Upper lobe of left lung (tissue), 6 donors: ENCODE results near the gene STAT4. TPM values are rescaled to one million over a fixed set of nuclear protein-coding genes. Genes with fewer than 3 reads are reported as not detected.

Experiments used
- ATAC-seq, 2 donors: fragments of 200-7000 bp; cut with Tn5 transposase; one replicate each; pipeline ENCODE4 v1.9.1; 2022; ENCODE audit warnings: mild to moderate bottlenecking in 2 of 2, moderate library complexity in 2 of 2; ENCODE audit not compliant: low FRiP score in 2 of 2
- DNase-seq, 2 donors: peaks; one replicate each; pipeline ENCODE4 v3.0.0-alpha.2; 2019 to 2020
- H3K27ac ChIP-seq, 4 donors: fragments of 200-600 bp; sonication (generic); one replicate each; pipeline ENCODE4 v1.5.1; 2016 to 2019
- H3K27me3 ChIP-seq, 4 donors: fragments of 200-600 bp; sonication (generic); one replicate each; pipeline ENCODE4 v1.5.1; 2017 to 2019
- H3K36me3 ChIP-seq, 4 donors: fragments of 200-600 bp; sonication (generic); one replicate each; pipeline ENCODE4 v1.5.1; 2016 to 2019
- H3K4me1 ChIP-seq, 4 donors: fragments of 200-600 bp; sonication (generic); one replicate each; pipeline ENCODE4 v1.5.1; 2018 to 2019
- H3K4me3 ChIP-seq, 4 donors: fragments of 200-600 bp; sonication (generic); one replicate each; pipeline ENCODE4 v1.5.1; 2017 to 2019; ENCODE audit warnings: mild to moderate bottlenecking in 2 of 4, moderate library complexity in 1 of 4
- H3K9me3 ChIP-seq, 4 donors: fragments of 200-600 bp; sonication (generic); one replicate each; pipeline ENCODE4 v1.5.1; 2018 to 2019
- EP300 ChIP-seq, 4 donors: sonication (generic); formaldehyde crosslinking; IDR thresholded peaks; one replicate each; pipeline ENCODE4 v1.5.1; 2017; ENCODE audit warnings: antibody characterized with exemption in 4 of 4, control low read depth in 2 of 4
- POLR2A ChIP-seq, 4 donors: fragments of 450-650 bp; IDR thresholded peaks; one replicate each; pipeline ENCODE4 v1.5.1; 2016 to 2017; ENCODE audit warnings: antibody characterized with exemption in 4 of 4, mild to moderate bottlenecking in 2 of 4
- POLR2AphosphoS5 ChIP-seq, 2 donors: sonication (generic); formaldehyde crosslinking; IDR thresholded peaks; one replicate each; pipeline ENCODE4 v1.5.1; 2017; ENCODE audit warnings: antibody characterized with exemption in 2 of 2
- WGBS, 2 donors: methylation state at CpG; one replicate each; pipeline ENCODE4 v1.1.5; 2017 to 2018; 5-methylcytosine and 5-hydroxymethylcytosine counted together
- total RNA-seq, 6 donors: library from RNA; depleted of rRNA in 4 of 6; stranded (reverse); fragments of >200 nt in 4 of 6; gene quantifications; one replicate each; pipeline versions ENCODE4 v1.1.0 to v1.2.1, GENCODE V29; 2016 to 2021
- TF ChIP-seq, protein P1 (sequence below), 6 experiments: fragments of 450-650 bp in 4 of 6; fragments of 200-600 bp in 2 of 6; sonication (generic) in 2 of 6; IDR thresholded peaks; one replicate each; pipeline ENCODE4 v1.5.1; 2016 to 2019; ENCODE audit warnings: antibody characterized with exemption in 6 of 6
- donor health status: DM: no; HTN: no; CAD: no; lungs with moderate emphysema.
- donor health status: DM: no; HTN: yes; CAD: no; lungs with severe emphysema.

STAT4 gene
- total RNA-seq, 6 donors from 2014 or later: 3.6 to 11.9 (median 6.0) TPM

DNA sequence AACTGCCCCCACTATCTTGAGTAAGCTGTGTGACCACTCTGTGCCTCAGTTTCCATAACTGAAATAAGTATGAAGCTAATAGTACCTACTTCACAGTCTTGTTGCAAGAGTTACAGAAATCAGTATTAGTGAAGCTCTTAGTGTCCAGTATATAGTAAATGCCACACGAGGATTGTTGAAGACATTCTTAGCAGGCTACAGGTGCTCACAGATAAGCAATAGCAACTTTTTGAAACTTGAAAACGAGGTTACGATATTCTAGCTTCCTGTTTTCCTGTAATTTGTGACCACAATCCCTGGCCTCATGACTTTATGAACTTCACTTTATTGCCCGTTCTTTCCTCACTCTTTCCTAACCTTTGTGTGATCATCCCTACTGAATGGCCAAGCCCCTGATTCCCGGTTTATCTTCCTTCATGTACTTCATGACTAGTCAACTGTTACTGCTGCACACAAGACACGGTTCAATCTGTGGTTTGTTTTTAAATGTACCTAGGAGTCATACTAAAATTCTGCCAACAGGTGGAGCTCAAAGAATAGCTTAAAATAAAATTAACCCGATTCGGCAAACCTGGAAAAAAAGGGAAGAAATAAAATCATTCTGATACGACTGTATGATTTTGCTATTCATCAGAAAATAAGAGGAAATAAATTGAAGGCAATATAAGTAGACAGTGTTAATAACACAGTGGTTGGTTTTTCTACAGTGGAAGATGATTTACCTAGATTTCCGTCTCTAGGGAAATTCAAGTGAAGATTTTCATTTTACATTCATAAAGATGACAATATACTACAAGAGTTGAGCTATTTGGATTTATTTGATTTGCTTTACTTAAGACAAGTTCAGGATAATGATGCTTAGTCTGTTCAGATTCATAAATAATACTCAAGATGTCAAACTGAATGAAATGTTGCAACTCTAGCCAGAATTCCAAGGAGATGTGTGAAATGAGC, 98.7 kb downstream of the STAT4 start:
- no peak for DNase-seq
- 11 to 24% methylated on average over 10 of the region's 10 CpGs for WGBS, 2 donors

DNA sequence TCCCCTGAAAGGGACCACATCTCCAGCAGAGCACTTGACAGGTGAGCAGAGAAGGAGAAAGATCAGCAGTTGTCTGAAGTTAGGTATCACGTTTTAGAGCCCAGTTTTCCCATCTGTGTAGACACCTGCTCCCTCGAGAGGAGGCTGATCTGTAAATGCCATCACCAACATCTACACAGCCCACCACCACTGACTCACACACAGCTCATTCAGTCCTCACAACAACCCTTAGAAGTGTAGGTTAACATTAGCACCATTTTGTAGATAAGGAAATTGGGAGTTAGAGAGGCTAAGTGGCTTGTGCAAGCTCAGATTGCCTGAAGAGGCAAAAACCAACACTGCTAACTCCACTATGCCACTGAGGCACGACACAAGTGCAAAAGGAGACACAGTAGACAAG, 99.6 kb downstream of the STAT4 start:
- Histone ChIP-seq H3K27ac (no peak overlapping the region), H3K36me3 (no peaks in the 10 kb centered on the region), H3K4me3 (no peak overlapping the region), H3K27me3 (no peaks in the 10 kb centered on the region), H3K4me1 (peaks cover 6 to 19% (median 11%) of the 10 kb centered on the region in 4 donors), H3K9me3 (no peaks in the 10 kb centered on the region)
- ATAC-seq (no peak), DNase-seq (no peak)
- no peak for TF ChIP-seq POLR2A (IDR thresholded peaks at IDR 0.05)
- TF ChIP-seq POLR2AphosphoS5 (IDR thresholded peaks at IDR 0.05): no peak
- TF ChIP-seq, protein P1, sequence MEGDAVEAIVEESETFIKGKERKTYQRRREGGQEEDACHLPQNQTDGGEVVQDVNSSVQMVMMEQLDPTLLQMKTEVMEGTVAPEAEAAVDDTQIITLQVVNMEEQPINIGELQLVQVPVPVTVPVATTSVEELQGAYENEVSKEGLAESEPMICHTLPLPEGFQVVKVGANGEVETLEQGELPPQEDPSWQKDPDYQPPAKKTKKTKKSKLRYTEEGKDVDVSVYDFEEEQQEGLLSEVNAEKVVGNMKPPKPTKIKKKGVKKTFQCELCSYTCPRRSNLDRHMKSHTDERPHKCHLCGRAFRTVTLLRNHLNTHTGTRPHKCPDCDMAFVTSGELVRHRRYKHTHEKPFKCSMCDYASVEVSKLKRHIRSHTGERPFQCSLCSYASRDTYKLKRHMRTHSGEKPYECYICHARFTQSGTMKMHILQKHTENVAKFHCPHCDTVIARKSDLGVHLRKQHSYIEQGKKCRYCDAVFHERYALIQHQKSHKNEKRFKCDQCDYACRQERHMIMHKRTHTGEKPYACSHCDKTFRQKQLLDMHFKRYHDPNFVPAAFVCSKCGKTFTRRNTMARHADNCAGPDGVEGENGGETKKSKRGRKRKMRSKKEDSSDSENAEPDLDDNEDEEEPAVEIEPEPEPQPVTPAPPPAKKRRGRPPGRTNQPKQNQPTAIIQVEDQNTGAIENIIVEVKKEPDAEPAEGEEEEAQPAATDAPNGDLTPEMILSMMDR (IDR thresholded peaks at IDR 0.05): no peak
- no peak for TF ChIP-seq EP300 (IDR thresholded peaks at IDR 0.05)
- WGBS, 2 donors: 72 to 75% methylated on average over 3 of the region's 3 CpGs

More for the DNA sequence above, 98.7 kb downstream of the STAT4 start:
- Histone ChIP-seq H3K36me3 (no peaks in the 10 kb centered on the region), H3K4me1 (peaks cover 6 to 19% (median 11%) of the 10 kb centered on the region in 4 donors), H3K4me3 (no peak overlapping the region), H3K27me3 (no peaks in the 10 kb centered on the region), H3K9me3 (no peaks in the 10 kb centered on the region), H3K27ac (no peak overlapping the region)
- TF ChIP-seq POLR2AphosphoS5 (IDR thresholded peaks at IDR 0.05) (no peak), POLR2A (IDR thresholded peaks at IDR 0.05) (no peak), EP300 (IDR thresholded peaks at IDR 0.05) (no peak)
- TF ChIP-seq, protein P1 (IDR thresholded peaks at IDR 0.05): peak; percentile 50 to 77 (median 68)
- ATAC-seq: peak in 1 of 2 donors; percentile 67

DNA sequence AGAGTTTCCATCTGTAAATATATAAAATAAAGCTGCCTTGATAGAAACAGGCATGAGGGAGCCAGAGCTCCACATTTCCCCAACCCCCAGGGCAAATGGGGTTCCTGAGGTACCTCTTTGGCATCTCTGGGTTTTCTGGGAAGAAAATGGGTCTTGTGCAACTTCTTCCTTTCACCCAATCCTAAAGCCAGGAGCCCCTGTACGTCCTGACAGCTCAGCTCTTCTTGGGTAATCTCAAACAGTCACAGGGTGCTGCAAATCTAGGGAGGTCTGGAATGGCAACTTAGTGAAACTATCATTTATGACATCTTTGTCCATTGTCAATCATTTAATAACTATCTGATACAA, 100.2 kb downstream of the STAT4 start:
- 45 to 83% methylated on average over 1 of the region's 1 CpG for WGBS, 2 donors
- Histone ChIP-seq H3K27ac (no peak overlapping the region), H3K27me3 (no peaks in the 10 kb centered on the region), H3K4me3 (no peak overlapping the region), H3K36me3 (no peaks in the 10 kb centered on the region), H3K9me3 (no peaks in the 10 kb centered on the region), H3K4me1 (peaks cover 6 to 19% (median 11%) of the 10 kb centered on the region in 4 donors)
- no peak for DNase-seq
- peak in 1 of 2 donors; percentile 36 for ATAC-seq
- TF ChIP-seq EP300 (IDR thresholded peaks at IDR 0.05) (no peak), POLR2AphosphoS5 (IDR thresholded peaks at IDR 0.05) (no peak), POLR2A (IDR thresholded peaks at IDR 0.05) (no peak)
- TF ChIP-seq, protein P1 (IDR thresholded peaks at IDR 0.05): no peak

DNA sequence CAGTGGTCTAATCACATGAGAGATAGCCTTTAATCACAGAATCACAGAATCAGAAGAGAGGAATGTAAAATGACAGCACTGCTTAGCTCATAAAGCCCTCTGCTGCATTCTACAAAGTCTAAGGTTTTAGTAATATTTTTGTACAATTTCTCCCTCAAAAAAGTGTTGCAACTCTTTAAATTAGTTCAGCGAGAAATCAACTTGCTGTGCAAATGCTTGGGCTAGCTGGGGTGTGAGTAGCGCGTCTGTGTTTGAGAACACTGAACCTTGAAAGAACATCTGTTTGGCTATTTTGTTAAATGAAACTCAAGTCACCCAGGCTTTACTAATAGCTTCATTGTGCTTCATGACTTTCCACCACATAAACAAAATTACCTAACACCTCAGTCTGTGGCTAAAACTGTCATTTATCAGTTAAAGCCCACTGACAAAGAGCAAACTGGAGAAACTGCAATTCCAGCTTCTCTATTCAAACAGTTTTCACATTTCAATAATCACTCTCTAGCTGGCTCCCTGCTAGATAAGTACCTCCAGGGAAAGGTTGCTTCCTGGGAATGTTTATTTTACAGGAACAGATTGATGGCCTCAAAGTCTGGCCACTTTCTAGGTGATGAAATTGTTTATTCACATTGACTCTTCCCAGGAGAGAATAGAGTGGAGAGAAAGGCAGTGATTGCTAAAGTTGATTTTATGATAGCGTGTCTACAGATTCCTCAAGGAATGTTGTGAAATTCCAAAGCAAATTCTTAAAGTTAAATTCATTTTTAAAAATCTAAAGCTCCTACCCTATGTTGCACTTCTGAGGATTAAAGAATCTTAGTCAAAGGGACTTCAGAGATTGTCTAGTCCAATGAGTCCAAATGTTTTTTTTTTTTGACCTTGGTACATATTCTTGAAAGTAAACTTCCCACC, 100.8 kb downstream of the STAT4 start:
- no peaks in the 10 kb centered on the region for H3K36me3 ChIP-seq
- DNase-seq (no peak), ATAC-seq (peak in 1 of 2 donors; percentile 74)
- no peaks in the 10 kb centered on the region for H3K9me3 ChIP-seq
- WGBS, 2 donors: 54 to 67% methylated on average over 4 of the region's 4 CpGs
- no peak overlapping the region for H3K27ac ChIP-seq
- TF ChIP-seq EP300 (IDR thresholded peaks at IDR 0.05) (no peak), POLR2A (IDR thresholded peaks at IDR 0.05) (no peak), POLR2AphosphoS5 (IDR thresholded peaks at IDR 0.05) (no peak)
- TF ChIP-seq, protein P1 (IDR thresholded peaks at IDR 0.05): no peak
- no peaks in the 10 kb centered on the region for H3K27me3 ChIP-seq
- H3K4me1 ChIP-seq: peaks cover 6 to 19% (median 11%) of the 10 kb centered on the region in 4 donors
- no peak overlapping the region for H3K4me3 ChIP-seq
